Left colon (tissue), 2 donors: ENCODE data around the gene DEK. TPM values are rescaled to one million over a fixed set of nuclear protein-coding genes. Genes with fewer than 3 reads are reported as not detected.
A peak's percentile ranks its signal among the peaks of the same experiment; 100 is the strongest.
"Not testable (repeated sequence)": the region's sequence is repeated elsewhere in the genome, so short reads cannot be mapped to it uniquely, and the experiment has no call there.

Experiments used
- ATAC-seq: fragments of 200-7000 bp; cut with Tn5 transposase; one replicate; pipeline ENCODE4 v1.9.1; 2020; ENCODE audit warnings: mild to moderate bottlenecking, moderate library complexity
- DNase-seq, 2 donors: peaks; one replicate each; pipeline ENCODE4 v3.0.0-alpha.2; 2020
- intact Hi-C, 2 donors: fragments of 100-400 bp; cut with DNase I in 1 of 2; cut with micrococcal nuclease in 1 of 2; formaldehyde crosslinking; loops; one replicate each; pipeline versions ENCODE4 v1.11.2 to v1.14.0; 2022; cut with DNase I, micrococcal nuclease
- total RNA-seq, 2 donors: library from RNA; stranded (reverse); fragmentation: NEBNext Ultra II Directional; extraction: Animal tissue kit (Norgen Biotek cat#: 25700); gene quantifications; one replicate each; pipeline ENCODE4 v1.2.1, GENCODE V29; 2021
- donor health status: DM: no; HTN: no; CAD: no.
- donor health status: DM: yes; HTN: yes; CAD: no.

Gene DEK
- total RNA-seq, 2 donors from 2014 or later: 73.7 to 75.7 TPM

- DNase-seq (no peak), ATAC-seq (no peak)
- intact Hi-C loops: no loop called here
These were observed 50.3 kb downstream of the DEK start for GRCh38 chr6:18214003-18214402.

GRCh38 chr6:18213439-18213838, 50.9 kb downstream of the DEK start:
- intact Hi-C loops: no loop called here
- ATAC-seq (no peak), DNase-seq (no peak)

- intact Hi-C loops: no loop called here
- ATAC-seq (no peak), DNase-seq (no peak)
These were observed 52.1 kb downstream of the DEK start for GRCh38 chr6:18212231-18212630.

- intact Hi-C loops: no loop called here
- DNase-seq (no peak), ATAC-seq (no peak)
These were observed 53.0 kb downstream of the DEK start for GRCh38 chr6:18211338-18211737.

- DNase-seq (no peak), ATAC-seq (no peak)
- intact Hi-C loops: no loop called here
These were observed 53.6 kb downstream of the DEK start for GRCh38 chr6:18210707-18211106.

GRCh38 chr6:18209539-18210197, 54.7 kb downstream of the DEK start:
- intact Hi-C loops: no loop called here
- ATAC-seq (no peak), DNase-seq (no peak)

- ATAC-seq, intact Hi-C loops, DNase-seq: not testable (repeated sequence)
These were observed 55.6 kb downstream of the DEK start for GRCh38 chr6:18208778-18209177.

- ATAC-seq: no peak
- intact Hi-C loops: no loop called here
These were observed 56.4 kb downstream of the DEK start for GRCh38 chr6:18207949-18208348.

GRCh38 chr6:18207438-18207837, 56.9 kb downstream of the DEK start:
- peak in 1 of 2 donors; percentile 49 for DNase-seq

More at GRCh38 chr6:18207949-18208348, 56.4 kb downstream of the DEK start:
- DNase-seq: no peak

GRCh38 chr6:18206591-18206990, 57.7 kb downstream of the DEK start:
- DNase-seq (no peak), ATAC-seq (no peak)
- intact Hi-C loops: no loop called here

More at GRCh38 chr6:18207438-18207837, 56.9 kb downstream of the DEK start:
- no peak for ATAC-seq
- intact Hi-C loops: no loop called here

GRCh38 chr6:18204691-18205090, 59.6 kb downstream of the DEK start:
- intact Hi-C loops: no loop called here
- ATAC-seq (no peak), DNase-seq (no peak)

- DNase-seq (no peak), ATAC-seq (no peak)
- intact Hi-C loops: no loop called here
These were observed 60.5 kb downstream of the DEK start for GRCh38 chr6:18203786-18204185.

- DNase-seq (no peak), ATAC-seq (no peak)
- intact Hi-C loops: no loop called here
These were observed 72.3 kb downstream of the DEK start for GRCh38 chr6:18192026-18192425.

GRCh38 chr6:18189196-18189595, 75.1 kb downstream of the DEK start:
- ATAC-seq (no peak), DNase-seq (no peak)
- intact Hi-C loops: no loop called here

- ATAC-seq (no peak), DNase-seq (no peak)
- intact Hi-C loops: no loop called here
These were observed 76.6 kb downstream of the DEK start for GRCh38 chr6:18187701-18188100.

- ATAC-seq: no peak
- intact Hi-C loops: no loop called here
- no peak for DNase-seq
These were observed 77.6 kb downstream of the DEK start for GRCh38 chr6:18186540-18187250.

- no peak for DNase-seq
- intact Hi-C loops: no loop called here
- peak; percentile 51 for ATAC-seq
These were observed 78.3 kb downstream of the DEK start for GRCh38 chr6:18186033-18186432.

- intact Hi-C loops: no loop called here
- ATAC-seq (peak; percentile 83), DNase-seq (no peak)
These were observed 78.7 kb downstream of the DEK start for GRCh38 chr6:18185624-18186023.

GRCh38 chr6:18183766-18184165, 80.6 kb downstream of the DEK start:
- intact Hi-C loops: no loop called here
- ATAC-seq: no peak
- DNase-seq: no peak

GRCh38 chr6:18182568-18182967, 81.8 kb downstream of the DEK start:
- intact Hi-C loops: no loop called here
- DNase-seq (no peak), ATAC-seq (no peak)
